Panc1 (cell line): ENCODE results near the gene TRAF3IP3. TPM values are rescaled to one million over a fixed set of nuclear protein-coding genes. Genes with fewer than 3 reads are reported as not detected.

Experiments
- ATAC-seq: fragments of 200-7000 bp; cut with Tn5 transposase; 2 replicates; pipeline ENCODE4 v1.9.1; 2020; ENCODE audit warnings: mild to moderate bottlenecking, moderate library complexity
- BruUV-seq: library from RNA; stranded (reverse); fragments of 400-500 nt; replicated peaks from 2 replicates; lab custom pipeline; 2021; lab: Mats Ljungman, UMichigan
- CTCF ChIA-PET: fragments of 300-600 bp; sonication (Branson Sonifier 250); formaldehyde crosslinking; loops from one replicate; lab custom pipeline; 2022; ENCODE audit warnings: antibody characterized with exemption; lab: Charles Lee
- POLR2A ChIA-PET: fragments of 300-600 bp; sonication (Branson Sonifier 250); formaldehyde crosslinking; loops from one replicate; lab custom pipeline; 2022; ENCODE audit warnings: antibody characterized with exemption; lab: Charles Lee
- DNase-seq: peaks from one replicate; pipeline ENCODE4 v3.0.0-alpha.2; 2010; ENCODE audit warnings: low read depth, low spot score
- H3K27ac ChIP-seq: 2 replicates; pipeline ENCODE4 v1.5.1; 2011; ENCODE audit warnings: mild to moderate bottlenecking, low read length, inconsistent platforms
- H3K27me3 ChIP-seq: fragments of 200-500 bp; sonication (Bioruptor generic); 2 replicates; pipeline ENCODE4 v1.6.0; 2014; ENCODE audit warnings: low read length, inconsistent platforms; ENCODE audit not compliant: control insufficient read depth, insufficient read depth
- H3K36me3 ChIP-seq: fragments of 200-500 bp; sonication (Bioruptor generic); 2 replicates; pipeline ENCODE4 v1.5.1; 2014; ENCODE audit warnings: inconsistent platforms, mild to moderate bottlenecking, low read length, moderate library complexity; ENCODE audit not compliant: control insufficient read depth, insufficient read depth
- H3K4me1 ChIP-seq: 2 replicates; pipeline ENCODE4 v1.5.1; 2011; ENCODE audit warnings: inconsistent platforms, mild to moderate bottlenecking, low read length, moderate library complexity; ENCODE audit not compliant: control insufficient read depth, insufficient read depth
- H3K4me3 ChIP-seq, 2 experiments: 2 replicates each; pipeline ENCODE4 v1.5.1; 2011 to 2012; ENCODE audit warnings: low read depth in 2 of 2, low read length in 2 of 2, mild to moderate bottlenecking in 2 of 2, inconsistent platforms in 1 of 2, moderate library complexity in 1 of 2
- H3K9me3 ChIP-seq: fragments of 200-500 bp; sonication (Bioruptor generic); 2 replicates; pipeline ENCODE4 v1.5.1; 2014; ENCODE audit warnings: low read depth, mild to moderate bottlenecking, inconsistent platforms, low read length, moderate library complexity; ENCODE audit not compliant: control insufficient read depth, insufficient read depth
- POLR2AphosphoS5 ChIP-seq: IDR thresholded peaks from 2 replicates; pipeline ENCODE4 v1.6.1; 2012; ENCODE audit warnings: mild to moderate bottlenecking, low read depth, low read length, moderate library complexity
- SIN3A ChIP-seq: IDR thresholded peaks from 2 replicates; pipeline ENCODE4 v1.6.1; 2012; ENCODE audit warnings: low read depth, mild to moderate bottlenecking, low read length, moderate library complexity, borderline replicate concordance; ENCODE audit not compliant: insufficient read depth
- TCF7L2 ChIP-seq: IDR thresholded peaks from 2 replicates; pipeline ENCODE4 v1.6.1; 2011; ENCODE audit warnings: mild to moderate bottlenecking, low read depth, low read length, inconsistent platforms
- in situ Hi-C: cut with HindIII; loops from 2 replicates; pipeline ENCODE4 v1.10.0; 2016; ENCODE audit warnings: low sequenced_read_pairs, low pct_unique_long_range_greater_than_20kb
- intact Hi-C: fragments of 100-400 bp; cut with micrococcal nuclease; formaldehyde crosslinking; loops from one replicate; pipeline ENCODE4 v1.10.0; 2022; ENCODE audit not compliant: unreplicated experiment
- total RNA-seq: library from RNA; stranded (reverse); gene quantifications from one replicate; pipeline ENCODE4 v1.2.1, GENCODE V29; 2021; ENCODE audit not compliant: unreplicated experiment
- TF ChIP-seq, protein P1 (sequence below): fragments of 450-650 bp; IDR thresholded peaks from 2 replicates; pipeline ENCODE4 v1.5.1; 2017; ENCODE audit warnings: mild to moderate bottlenecking
- TF ChIP-seq, protein P2 (sequence below), 2 experiments: IDR thresholded peaks; 2 replicates each; pipeline ENCODE4 v1.6.1; 2011 to 2012; ENCODE audit warnings: low read depth in 2 of 2, control low read depth in 1 of 2, low read length in 1 of 2, mild to moderate bottlenecking in 1 of 2, moderate library complexity in 1 of 2; ENCODE audit not compliant: insufficient read depth in 1 of 2

TRAF3IP3 gene
- total RNA-seq, 1 experiment from 2014 or later: 0.67 TPM

DNA sequence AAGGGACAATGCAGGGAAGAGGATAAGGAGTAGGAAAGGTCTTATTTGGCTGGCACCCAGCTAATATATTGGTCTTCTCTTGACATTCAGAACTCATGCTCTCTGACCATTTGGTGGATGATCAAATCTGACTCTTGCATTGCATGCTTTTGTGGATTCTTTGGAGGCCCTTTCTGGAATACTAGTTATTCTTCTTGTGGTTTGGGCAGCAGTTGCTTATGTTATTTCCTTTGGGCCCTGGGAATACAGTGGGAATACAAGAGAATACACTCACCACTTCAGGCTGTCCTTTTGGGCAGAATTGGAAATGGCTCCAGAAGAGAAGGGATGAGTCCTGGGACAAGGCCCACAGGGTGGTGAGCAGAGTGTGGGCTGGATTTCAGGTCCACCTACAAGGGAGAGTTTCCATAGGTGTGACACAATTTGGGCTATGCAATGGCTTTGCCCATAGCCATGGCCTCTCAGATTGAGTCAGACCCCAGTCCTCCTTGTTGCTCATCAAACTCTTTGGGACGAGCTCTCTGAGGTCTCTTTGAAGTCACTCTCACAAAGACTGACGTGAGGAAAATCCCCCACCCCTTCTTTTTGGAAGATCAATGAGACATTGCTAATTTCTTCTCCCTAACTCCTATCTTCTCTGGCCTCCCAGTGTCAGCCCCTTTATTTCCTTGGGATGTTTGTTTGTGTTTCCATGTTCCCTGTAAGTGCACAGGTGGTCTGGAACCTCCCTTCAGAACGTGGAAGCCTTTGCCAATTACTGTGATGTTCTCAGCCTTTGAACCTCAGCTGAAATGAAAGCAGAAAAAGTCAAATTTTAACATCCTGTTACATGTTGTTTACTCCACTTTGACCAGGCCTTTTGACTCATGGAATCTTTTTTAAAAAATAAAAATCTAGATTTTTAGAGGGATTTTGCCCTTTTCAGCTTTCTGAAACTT is 31.8 kb upstream of the TRAF3IP3 start:
- no peak for ATAC-seq
- Histone ChIP-seq H3K27me3 (no peaks in the 10 kb centered on the region), H3K27ac (no peak overlapping the region), H3K9me3 (no peaks in the 10 kb centered on the region), H3K36me3 (no peaks in the 10 kb centered on the region), H3K4me1 (no peaks in the 10 kb centered on the region), H3K4me3 (no peak overlapping the region)
- POLR2A ChIA-PET: interaction anchor here (0.6 kb wide), 1 partner anchor 38 kb away, joined by 3 read pairs; no protein-coding TSS in a partner anchor
- no peak for DNase-seq
- intact Hi-C loops: no loop called here
- no peak for TF ChIP-seq TCF7L2
- TF ChIP-seq, protein P1, sequence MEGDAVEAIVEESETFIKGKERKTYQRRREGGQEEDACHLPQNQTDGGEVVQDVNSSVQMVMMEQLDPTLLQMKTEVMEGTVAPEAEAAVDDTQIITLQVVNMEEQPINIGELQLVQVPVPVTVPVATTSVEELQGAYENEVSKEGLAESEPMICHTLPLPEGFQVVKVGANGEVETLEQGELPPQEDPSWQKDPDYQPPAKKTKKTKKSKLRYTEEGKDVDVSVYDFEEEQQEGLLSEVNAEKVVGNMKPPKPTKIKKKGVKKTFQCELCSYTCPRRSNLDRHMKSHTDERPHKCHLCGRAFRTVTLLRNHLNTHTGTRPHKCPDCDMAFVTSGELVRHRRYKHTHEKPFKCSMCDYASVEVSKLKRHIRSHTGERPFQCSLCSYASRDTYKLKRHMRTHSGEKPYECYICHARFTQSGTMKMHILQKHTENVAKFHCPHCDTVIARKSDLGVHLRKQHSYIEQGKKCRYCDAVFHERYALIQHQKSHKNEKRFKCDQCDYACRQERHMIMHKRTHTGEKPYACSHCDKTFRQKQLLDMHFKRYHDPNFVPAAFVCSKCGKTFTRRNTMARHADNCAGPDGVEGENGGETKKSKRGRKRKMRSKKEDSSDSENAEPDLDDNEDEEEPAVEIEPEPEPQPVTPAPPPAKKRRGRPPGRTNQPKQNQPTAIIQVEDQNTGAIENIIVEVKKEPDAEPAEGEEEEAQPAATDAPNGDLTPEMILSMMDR: no peak
- TF ChIP-seq, protein P2, sequence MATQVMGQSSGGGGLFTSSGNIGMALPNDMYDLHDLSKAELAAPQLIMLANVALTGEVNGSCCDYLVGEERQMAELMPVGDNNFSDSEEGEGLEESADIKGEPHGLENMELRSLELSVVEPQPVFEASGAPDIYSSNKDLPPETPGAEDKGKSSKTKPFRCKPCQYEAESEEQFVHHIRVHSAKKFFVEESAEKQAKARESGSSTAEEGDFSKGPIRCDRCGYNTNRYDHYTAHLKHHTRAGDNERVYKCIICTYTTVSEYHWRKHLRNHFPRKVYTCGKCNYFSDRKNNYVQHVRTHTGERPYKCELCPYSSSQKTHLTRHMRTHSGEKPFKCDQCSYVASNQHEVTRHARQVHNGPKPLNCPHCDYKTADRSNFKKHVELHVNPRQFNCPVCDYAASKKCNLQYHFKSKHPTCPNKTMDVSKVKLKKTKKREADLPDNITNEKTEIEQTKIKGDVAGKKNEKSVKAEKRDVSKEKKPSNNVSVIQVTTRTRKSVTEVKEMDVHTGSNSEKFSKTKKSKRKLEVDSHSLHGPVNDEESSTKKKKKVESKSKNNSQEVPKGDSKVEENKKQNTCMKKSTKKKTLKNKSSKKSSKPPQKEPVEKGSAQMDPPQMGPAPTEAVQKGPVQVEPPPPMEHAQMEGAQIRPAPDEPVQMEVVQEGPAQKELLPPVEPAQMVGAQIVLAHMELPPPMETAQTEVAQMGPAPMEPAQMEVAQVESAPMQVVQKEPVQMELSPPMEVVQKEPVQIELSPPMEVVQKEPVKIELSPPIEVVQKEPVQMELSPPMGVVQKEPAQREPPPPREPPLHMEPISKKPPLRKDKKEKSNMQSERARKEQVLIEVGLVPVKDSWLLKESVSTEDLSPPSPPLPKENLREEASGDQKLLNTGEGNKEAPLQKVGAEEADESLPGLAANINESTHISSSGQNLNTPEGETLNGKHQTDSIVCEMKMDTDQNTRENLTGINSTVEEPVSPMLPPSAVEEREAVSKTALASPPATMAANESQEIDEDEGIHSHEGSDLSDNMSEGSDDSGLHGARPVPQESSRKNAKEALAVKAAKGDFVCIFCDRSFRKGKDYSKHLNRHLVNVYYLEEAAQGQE (IDR thresholded peaks at IDR 0.05; ENCODE audit: insufficient read depth in 1 of 2, low read depth in 2 of 2, low read length in 1 of 2): no peak
- CTCF ChIA-PET: no interaction called here
- no TSS peak for BruUV-seq
- in situ Hi-C loops: no loop called here

DNA sequence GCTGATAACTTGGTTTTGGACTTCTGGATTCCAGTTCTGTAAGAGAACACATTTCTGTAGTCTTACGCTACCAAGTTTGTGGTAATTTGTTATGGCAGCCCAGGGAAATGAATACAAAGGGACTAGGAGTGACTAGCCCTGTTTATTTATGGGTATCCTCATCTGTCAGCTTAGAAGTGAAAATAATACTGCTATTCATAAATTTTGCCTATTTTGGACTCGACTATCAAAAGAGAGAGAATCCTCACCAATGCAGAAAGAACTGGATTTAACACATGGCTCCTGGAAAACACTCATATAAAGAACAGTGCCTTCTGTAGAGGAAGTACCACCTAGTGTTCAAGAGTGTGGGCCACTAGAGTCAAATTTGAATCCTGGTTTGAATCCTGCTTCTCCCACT is 28.6 kb upstream of the TRAF3IP3 start:
- ATAC-seq (no peak), DNase-seq (no peak)
- H3K9me3 ChIP-seq: no peaks in the 10 kb centered on the region
- H3K27ac ChIP-seq: no peak overlapping the region
- TF ChIP-seq, protein P2 (IDR thresholded peaks at IDR 0.05; ENCODE audit: insufficient read depth in 1 of 2, low read depth in 2 of 2, low read length in 1 of 2): no peak
- TF ChIP-seq POLR2AphosphoS5: no peak
- TF ChIP-seq SIN3A: no peak
- TF ChIP-seq, protein P1: no peak
- TF ChIP-seq TCF7L2: no peak
- ChIA-PET POLR2A (no interaction called here), CTCF (no interaction called here)
- H3K4me1 ChIP-seq: no peaks in the 10 kb centered on the region
- in situ Hi-C loops (no loop called here), intact Hi-C loops (no loop called here)
- H3K4me3 ChIP-seq: no peak overlapping the region
- BruUV-seq: no TSS peak
- H3K27me3 ChIP-seq: no peaks in the 10 kb centered on the region
- H3K36me3 ChIP-seq: no peaks in the 10 kb centered on the region
